ENCODE data around the gene ELF1. TPM values are rescaled to one million over a fixed set of nuclear protein-coding genes. Genes with fewer than 3 reads are reported as not detected.

ELF1 gene
- total RNA-seq, 1 experiment from 2014 or later: 28.5 TPM

DNA sequence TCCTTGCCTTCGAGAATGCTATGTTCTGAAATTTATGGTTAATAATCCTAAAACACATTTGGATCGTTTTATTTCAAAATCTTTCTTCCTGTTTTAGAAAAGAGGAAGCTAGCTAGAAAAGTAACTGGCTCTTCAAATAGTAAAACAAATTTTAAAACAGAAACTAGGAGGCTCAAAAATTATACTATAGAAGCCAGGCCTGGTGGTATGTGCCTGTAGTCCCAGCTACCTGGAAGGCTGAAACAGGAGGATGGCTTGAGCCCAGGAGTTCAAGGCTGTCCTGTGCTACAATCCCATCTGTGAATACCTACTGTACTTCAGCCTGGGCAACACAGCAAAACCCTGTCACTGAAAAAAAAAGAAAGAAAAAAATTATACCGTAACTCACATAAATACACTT lies 57.9 kb downstream of the ELF1 start:
- H3K9me3 ChIP-seq (ENCODE audit: control insufficient read depth, insufficient read depth, low read depth, low read length): no peaks in the 10 kb centered on the region
- H3K27ac ChIP-seq (ENCODE audit: low read length): no peak overlapping the region
- DNase-seq (ENCODE audit: low read depth, low spot score): no peak
- POLR2A ChIA-PET: no interaction called here
- H3K36me3 ChIP-seq (ENCODE audit: control insufficient read depth, insufficient read depth, low read length): no peaks in the 10 kb centered on the region
- intact Hi-C loops (cut with micrococcal nuclease; ENCODE audit: unreplicated experiment) (no loop called here), in situ Hi-C loops (cut with HindIII; ENCODE audit: low pct_unique_long_range_greater_than_20kb, low sequenced_read_pairs) (no loop called here)
- no TSS peak for BruUV-seq (replicated peaks)
- H3K4me3 ChIP-seq (ENCODE audit: low read depth in 2 of 2, low read length in 2 of 2): no peak overlapping the region
- TF ChIP-seq, protein P1, sequence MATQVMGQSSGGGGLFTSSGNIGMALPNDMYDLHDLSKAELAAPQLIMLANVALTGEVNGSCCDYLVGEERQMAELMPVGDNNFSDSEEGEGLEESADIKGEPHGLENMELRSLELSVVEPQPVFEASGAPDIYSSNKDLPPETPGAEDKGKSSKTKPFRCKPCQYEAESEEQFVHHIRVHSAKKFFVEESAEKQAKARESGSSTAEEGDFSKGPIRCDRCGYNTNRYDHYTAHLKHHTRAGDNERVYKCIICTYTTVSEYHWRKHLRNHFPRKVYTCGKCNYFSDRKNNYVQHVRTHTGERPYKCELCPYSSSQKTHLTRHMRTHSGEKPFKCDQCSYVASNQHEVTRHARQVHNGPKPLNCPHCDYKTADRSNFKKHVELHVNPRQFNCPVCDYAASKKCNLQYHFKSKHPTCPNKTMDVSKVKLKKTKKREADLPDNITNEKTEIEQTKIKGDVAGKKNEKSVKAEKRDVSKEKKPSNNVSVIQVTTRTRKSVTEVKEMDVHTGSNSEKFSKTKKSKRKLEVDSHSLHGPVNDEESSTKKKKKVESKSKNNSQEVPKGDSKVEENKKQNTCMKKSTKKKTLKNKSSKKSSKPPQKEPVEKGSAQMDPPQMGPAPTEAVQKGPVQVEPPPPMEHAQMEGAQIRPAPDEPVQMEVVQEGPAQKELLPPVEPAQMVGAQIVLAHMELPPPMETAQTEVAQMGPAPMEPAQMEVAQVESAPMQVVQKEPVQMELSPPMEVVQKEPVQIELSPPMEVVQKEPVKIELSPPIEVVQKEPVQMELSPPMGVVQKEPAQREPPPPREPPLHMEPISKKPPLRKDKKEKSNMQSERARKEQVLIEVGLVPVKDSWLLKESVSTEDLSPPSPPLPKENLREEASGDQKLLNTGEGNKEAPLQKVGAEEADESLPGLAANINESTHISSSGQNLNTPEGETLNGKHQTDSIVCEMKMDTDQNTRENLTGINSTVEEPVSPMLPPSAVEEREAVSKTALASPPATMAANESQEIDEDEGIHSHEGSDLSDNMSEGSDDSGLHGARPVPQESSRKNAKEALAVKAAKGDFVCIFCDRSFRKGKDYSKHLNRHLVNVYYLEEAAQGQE (IDR thresholded peaks at IDR 0.05; ENCODE audit: insufficient read depth in 1 of 2, low read depth in 2 of 2, low read length in 1 of 2): no peak
- TF ChIP-seq, protein P2, sequence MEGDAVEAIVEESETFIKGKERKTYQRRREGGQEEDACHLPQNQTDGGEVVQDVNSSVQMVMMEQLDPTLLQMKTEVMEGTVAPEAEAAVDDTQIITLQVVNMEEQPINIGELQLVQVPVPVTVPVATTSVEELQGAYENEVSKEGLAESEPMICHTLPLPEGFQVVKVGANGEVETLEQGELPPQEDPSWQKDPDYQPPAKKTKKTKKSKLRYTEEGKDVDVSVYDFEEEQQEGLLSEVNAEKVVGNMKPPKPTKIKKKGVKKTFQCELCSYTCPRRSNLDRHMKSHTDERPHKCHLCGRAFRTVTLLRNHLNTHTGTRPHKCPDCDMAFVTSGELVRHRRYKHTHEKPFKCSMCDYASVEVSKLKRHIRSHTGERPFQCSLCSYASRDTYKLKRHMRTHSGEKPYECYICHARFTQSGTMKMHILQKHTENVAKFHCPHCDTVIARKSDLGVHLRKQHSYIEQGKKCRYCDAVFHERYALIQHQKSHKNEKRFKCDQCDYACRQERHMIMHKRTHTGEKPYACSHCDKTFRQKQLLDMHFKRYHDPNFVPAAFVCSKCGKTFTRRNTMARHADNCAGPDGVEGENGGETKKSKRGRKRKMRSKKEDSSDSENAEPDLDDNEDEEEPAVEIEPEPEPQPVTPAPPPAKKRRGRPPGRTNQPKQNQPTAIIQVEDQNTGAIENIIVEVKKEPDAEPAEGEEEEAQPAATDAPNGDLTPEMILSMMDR (IDR thresholded peaks at IDR 0.05): no peak
- no peak for TF ChIP-seq SIN3A (IDR thresholded peaks at IDR 0.05; ENCODE audit: borderline replicate concordance, insufficient read depth, low read depth, low read length)
- no peak for TF ChIP-seq POLR2AphosphoS5 (IDR thresholded peaks at IDR 0.05; ENCODE audit: low read depth, low read length)
- TF ChIP-seq TCF7L2 (IDR thresholded peaks at IDR 0.05; ENCODE audit: low read depth, low read length): no peak
- CTCF ChIA-PET: no interaction called here
- H3K27me3 ChIP-seq (ENCODE audit: control insufficient read depth, insufficient read depth, low read length): no peaks in the 10 kb centered on the region
- ATAC-seq: no peak
- peaks cover 3% of the 10 kb centered on the region; the same call in 1 of the 2 replicates for H3K4me1 ChIP-seq (ENCODE audit: control insufficient read depth, insufficient read depth, low read length)

DNA sequence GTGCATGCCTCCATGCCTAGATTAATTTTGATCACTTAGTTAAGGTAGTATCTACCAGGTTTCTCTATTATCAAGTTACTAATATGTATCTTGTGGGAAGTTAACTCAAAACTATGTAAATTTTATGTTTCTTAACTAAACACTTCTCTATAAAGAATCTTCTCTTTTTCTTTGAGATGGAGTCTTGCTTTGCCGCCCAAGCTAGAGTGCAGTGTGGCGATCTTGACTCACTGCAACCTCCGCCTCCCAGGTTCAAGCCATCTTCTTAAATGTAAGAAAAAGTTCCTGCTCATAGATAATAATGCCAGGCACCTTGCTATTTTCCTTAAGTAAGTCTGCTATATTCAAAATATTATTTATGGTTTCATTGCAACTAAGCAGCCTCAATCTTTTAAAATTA lies 58.4 kb downstream of the ELF1 start:
- ChIA-PET POLR2A (no interaction called here), CTCF (no interaction called here)
- no peaks in the 10 kb centered on the region for H3K9me3 ChIP-seq (ENCODE audit: control insufficient read depth, insufficient read depth, low read depth, low read length)
- TF ChIP-seq, protein P2 (IDR thresholded peaks at IDR 0.05): no peak
- TF ChIP-seq POLR2AphosphoS5 (IDR thresholded peaks at IDR 0.05; ENCODE audit: low read depth, low read length) (no peak), TCF7L2 (IDR thresholded peaks at IDR 0.05; ENCODE audit: low read depth, low read length) (no peak), SIN3A (IDR thresholded peaks at IDR 0.05; ENCODE audit: borderline replicate concordance, insufficient read depth, low read depth, low read length) (no peak)
- TF ChIP-seq, protein P1 (IDR thresholded peaks at IDR 0.05; ENCODE audit: insufficient read depth in 1 of 2, low read depth in 2 of 2, low read length in 1 of 2): no peak
- no peak overlapping the region for H3K27ac ChIP-seq (ENCODE audit: low read length)
- peaks cover 3% of the 10 kb centered on the region; the same call in 1 of the 2 replicates for H3K4me1 ChIP-seq (ENCODE audit: control insufficient read depth, insufficient read depth, low read length)
- no peak overlapping the region for H3K4me3 ChIP-seq (ENCODE audit: low read depth in 2 of 2, low read length in 2 of 2)
- no TSS peak for BruUV-seq (replicated peaks)
- no peak for ATAC-seq
- no peaks in the 10 kb centered on the region for H3K36me3 ChIP-seq (ENCODE audit: control insufficient read depth, insufficient read depth, low read length)
- in situ Hi-C loops (cut with HindIII; ENCODE audit: low pct_unique_long_range_greater_than_20kb, low sequenced_read_pairs) (no loop called here), intact Hi-C loops (cut with micrococcal nuclease; ENCODE audit: unreplicated experiment) (no loop called here)
- H3K27me3 ChIP-seq (ENCODE audit: control insufficient read depth, insufficient read depth, low read length): no peaks in the 10 kb centered on the region
- no peak for DNase-seq (ENCODE audit: low read depth, low spot score)

Data from Panc1 (cell line).